Suppressor macrophage (primary cell): ENCODE data around the gene CPA4.
A peak's percentile ranks its signal among the peaks of the same experiment; 100 is the strongest.

Source experiments
- DNase-seq, 4 experiments: peaks; one replicate each; pipeline ENCODE4 v3.0.0-alpha.2; 2020 to 2022

CPA4 gene

DNA sequence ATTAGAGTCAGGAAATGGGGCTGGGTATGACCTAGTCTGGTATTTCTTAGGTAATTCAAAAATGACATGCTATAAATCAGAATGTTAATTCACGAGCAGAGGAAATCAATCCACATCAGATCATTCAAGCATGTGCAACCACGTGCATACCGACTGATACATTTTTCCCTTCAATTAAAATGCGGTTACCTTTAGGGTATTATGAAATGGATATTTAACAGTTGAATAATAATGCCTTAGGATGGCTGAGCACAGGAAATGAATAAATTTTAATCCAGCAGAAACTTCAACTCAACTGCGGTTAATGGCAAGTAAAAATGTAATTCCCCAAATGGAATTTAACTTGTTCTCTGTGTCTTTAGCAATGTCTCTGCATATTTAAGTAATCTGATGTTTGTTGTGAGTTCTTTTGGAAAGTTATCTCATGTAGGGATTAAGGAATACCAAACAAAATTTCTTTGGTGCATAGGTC lies 17.1 kb upstream of the CPA4 start:
- no peak for DNase-seq

GRCh38 chr7:130276796-130277762 lies 15.9 kb upstream of the CPA4 start:
- DNase-seq: no peak

DNA sequence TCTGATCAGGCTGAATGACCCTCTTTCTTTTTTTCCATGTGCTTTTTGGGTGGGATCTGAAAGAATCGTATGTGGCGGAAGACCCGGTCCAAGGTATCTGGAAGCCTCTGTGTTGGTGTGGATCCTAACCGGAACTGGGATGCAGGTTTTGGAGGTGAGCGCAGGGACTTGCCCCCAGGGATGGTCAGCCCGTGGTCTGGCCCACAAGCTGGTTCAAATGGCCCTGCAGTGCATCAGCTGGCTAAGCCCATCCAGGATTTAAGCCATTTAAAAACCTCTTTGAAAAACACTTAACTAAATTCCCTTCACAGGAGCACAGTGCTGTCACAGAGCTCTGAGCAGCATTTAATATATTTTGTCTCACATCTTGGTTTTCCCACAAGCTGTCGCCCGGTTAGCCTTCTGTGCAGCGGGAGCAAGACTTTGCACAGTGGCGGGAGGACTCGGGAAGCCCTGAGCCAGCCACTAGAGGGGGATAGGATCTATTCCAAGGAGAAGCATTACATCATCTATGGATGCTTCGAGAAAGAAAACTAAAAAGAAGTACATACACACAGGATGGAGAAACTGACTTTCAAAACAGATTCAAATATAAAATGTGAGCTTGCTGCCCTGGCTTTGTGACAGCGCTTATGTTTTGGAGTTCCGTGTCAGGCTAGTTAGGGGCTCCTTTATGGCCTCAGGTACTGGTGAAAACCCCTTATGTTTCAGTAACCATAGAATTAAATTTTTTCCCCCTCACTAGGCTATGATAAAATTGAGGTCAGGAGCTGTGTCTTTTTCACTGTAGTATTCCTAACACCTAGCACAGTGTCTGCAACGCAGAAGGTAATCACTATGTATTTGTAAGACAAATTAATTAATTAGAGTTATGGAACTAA lies 15.0 kb upstream of the CPA4 start:
- DNase-seq: peak in 3 of 4 experiments; percentile 8 to 46 (median 18)

GRCh38 chr7:130278860-130279259 lies 14.1 kb upstream of the CPA4 start:
- DNase-seq: no peak

DNA sequence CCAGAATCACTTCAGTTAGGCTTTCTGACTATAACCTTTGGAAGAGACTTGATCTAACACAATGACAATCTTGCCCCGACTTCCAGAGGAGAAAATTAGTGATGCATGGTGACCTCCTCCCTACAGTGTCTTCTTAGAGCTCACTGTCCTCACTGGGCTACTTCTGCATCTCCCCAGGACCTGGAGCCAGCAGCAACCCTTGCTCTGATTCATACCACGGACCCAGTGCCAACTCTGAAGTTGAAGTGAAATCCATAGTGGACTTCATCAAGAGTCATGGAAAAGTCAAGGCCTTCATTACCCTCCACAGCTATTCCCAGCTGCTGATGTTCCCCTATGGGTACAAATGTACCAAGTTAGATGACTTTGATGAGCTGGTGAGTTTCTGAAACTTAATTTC lies 13.7 kb upstream of the CPA4 start:
- DNase-seq: no peak

- DNase-seq: peak in 2 of 4 experiments; percentile 3 to 8
Observed at GRCh38 chr7:130279906-130280305, 13.1 kb upstream of the CPA4 start.

DNA sequence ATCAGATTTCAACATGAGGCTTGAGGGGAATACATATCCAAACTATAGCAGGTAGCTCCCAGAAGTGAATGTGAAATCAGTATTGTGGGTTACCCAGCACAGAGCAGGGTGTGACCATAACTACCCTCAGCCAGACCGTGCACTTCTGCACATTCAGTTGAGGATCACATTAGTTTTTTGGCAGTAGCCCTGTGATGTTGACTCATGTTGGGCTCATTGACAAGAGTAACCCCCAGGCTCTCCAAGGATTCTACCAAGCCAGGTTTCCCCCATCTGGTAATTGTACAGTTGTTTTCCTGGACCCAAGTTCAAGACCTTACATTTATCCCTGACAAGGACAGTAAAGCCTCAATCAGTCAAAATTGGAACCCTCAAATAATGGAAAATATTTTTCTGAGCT lies 11.7 kb upstream of the CPA4 start:
- DNase-seq: no peak

DNA sequence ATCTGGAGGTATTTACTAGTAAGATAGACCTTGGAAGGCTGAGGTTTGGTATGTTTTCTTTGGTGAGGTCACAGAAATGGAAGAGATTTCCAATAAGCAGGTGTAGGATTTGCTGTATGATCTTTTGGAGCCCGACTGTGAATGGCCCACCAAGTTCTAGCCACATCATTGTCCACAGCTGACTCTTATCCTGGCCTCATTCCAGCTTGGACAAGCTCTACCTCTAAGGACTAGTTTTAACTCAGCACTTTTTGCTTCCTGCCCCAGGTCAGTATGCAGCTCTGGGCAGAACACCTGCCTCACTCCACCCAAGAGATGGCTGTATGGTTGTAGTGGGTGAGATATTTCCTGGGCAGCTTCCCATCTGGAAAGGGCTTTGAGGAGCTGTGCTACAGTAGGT lies 6.1 kb upstream of the CPA4 start:
- DNase-seq: no peak

DNA sequence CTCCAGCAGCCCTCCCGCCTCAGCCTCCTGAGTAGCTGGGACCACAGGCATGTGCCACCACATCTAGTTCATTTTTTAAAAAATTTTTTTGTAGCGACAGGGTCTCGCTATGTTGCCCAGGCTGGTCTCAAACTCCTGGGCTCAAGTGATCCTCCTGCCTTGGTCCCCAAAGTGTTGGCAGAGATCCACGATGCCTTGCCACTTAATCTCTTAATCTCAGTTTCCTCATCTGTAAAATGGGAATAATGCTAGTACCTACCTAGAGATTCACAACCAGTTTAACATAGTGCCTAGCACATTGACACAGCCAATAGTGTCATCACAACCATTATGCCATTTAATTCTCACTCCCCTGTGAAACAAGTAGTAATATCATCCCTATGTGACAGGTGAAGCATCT lies 4.8 kb upstream of the CPA4 start:
- DNase-seq: no peak

DNA sequence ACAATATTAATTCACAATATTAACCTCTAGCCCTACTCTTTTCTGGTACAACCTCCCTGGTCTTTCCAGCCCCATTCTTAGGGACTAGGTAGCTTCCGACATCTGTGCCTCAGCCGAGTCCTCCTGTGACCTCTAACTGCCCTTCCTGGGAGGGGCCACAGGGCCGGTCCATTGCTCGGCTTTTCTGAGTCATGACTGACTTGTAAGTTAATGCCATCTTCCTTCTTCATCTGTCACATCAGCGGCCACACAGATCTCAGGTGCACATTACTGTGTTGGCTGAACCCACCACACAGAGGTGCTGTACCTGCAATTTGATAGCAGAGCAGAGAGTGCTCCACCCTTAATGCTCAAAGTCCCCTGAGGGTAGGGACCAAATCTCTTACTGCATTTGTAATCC lies 4.1 kb upstream of the CPA4 start:
- no peak for DNase-seq

DNA sequence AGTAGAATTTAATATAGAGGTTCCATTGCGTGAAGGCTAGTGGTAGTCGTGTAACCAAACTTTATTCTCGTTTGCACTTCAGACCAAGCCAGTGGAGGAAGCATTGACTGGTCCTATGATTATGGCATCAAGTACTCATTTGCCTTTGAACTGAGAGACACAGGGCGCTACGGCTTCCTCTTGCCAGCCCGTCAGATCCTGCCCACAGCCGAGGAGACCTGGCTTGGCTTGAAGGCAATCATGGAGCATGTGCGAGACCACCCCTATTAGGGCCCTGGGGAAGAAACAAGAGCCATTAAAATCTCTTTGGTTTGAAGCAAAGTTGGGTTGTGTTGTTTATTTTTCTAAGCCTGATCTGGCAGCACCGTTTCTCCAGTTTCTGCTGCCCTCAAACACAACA lies 3.5 kb upstream of the CPA4 start:
- no peak for DNase-seq

DNA sequence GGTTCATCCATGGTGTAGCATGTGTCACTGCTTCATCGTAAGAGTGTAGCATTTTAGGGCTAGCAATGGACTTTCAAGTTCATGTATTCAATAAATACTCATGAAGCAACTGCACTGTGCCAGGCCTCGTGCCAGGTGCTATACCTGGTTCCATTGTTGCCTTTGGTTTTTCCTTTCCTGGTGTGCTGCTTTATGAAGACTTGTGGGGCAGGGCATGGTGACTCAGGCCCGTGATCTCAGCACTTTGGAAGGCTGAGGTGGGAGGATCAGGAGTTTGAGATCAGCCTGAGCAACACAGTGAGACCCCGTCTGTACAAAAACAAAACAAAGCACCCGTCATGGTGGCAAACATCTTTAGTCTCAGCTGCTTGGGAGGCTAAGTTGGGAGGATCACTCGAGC lies 2.2 kb upstream of the CPA4 start:
- no peak for DNase-seq

GRCh38 chr7:130293521-130293920 lies 560 bp downstream of the CPA4 start:
- DNase-seq: no peak

DNA sequence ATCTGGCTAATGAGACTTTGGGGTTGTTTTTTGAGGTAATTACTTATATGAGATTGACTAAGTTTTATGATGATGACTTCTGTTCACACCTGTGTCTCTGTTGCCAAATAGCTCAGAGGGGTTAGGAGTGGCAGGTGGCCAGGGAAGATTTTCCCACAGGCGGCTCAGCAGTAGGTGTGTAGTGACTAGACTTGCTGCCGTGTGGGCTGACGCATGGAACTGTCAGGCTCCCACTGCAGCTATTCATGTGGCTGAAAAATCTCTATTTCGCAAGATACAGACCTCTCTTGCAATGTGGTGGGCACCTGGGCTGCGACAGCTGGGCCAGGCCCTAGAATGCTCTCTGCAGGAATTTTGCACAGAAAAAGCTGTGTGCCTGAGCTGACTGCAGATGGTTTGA lies 1.4 kb downstream of the CPA4 start:
- no peak for DNase-seq

DNA sequence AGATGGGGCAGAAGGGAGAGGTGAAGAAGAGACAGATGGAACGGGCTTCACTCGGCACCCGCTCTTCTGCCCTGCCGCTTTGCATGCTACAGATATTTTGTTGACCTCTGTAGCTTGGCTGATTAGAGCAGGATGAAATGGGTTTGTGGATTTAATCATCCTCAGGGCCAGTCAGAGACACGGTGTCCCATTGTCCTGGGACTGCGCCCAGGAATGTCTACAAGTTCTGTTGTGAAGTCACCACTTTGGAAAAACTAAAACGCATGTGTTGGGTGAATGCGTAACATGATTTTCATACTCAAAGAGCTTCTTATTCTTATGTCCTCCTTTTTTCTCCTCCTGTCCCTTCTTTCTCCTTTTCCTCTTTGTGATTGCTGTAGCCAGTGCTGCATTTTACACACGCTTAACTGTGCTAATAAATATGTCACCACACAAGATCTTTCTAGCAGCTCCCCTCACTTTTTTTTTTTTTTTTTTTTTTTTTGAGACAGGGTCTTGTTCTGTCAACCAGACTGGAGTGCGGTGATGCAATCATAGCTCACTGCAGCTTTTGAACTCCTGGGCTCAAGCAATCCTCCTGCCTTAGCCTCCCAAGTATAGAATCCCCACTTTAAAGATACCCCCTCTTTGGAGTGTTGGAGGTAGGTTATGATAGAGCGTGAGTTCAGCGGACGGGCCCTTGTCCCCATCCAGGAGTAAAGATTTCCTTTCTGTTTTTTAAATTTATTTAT lies 3.4 kb downstream of the CPA4 start:
- DNase-seq: no peak

DNA sequence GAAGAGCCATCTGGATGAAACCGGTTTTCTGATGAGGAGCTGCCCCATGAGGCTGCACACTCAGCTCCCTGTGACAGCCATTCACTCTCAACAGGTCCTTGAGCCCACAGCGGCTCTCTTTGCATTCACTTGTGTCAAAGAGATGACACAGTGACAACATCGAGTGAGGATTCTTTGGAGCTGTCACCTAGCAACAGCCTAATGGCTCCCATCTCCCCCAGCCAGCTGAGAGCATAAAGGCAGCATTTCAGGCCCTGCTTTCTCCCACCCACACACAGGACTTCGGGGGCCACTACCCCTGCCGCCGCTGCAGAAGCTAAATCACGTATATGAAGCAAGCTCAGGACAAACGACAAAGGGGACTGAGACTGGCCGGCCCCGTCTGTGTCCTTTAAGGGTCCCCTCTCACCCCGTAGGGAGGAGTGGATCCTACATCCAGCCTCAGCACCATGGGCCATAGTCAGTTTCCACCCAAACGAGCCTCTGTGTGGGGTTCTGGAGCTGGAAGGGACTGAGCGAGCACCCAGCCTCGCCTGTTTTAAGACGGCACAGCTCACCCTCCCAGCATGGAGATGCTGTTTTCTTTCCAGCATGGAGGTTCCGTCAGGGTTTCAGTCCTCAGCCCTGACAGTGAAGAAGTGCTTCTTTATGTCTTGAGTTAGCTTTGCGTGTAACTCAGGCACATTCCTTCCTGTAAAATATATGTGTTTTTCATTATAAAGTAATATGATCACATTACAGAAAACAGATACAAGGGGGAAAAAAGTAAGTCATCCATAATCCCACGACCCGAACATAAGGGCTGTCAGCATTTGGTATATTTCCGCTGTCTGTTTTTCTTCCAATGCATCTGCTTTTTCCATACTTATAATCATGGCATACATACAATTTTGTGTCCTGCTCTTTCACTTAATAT lies 4.9 kb downstream of the CPA4 start:
- DNase-seq: no peak

- DNase-seq: no peak
Observed at GRCh38 chr7:130298544-130299326, 5.8 kb downstream of the CPA4 start.

GRCh38 chr7:130299866-130300265 lies 6.9 kb downstream of the CPA4 start:
- no peak for DNase-seq

GRCh38 chr7:130301501-130302020 lies 8.6 kb downstream of the CPA4 start:
- DNase-seq: no peak

DNA sequence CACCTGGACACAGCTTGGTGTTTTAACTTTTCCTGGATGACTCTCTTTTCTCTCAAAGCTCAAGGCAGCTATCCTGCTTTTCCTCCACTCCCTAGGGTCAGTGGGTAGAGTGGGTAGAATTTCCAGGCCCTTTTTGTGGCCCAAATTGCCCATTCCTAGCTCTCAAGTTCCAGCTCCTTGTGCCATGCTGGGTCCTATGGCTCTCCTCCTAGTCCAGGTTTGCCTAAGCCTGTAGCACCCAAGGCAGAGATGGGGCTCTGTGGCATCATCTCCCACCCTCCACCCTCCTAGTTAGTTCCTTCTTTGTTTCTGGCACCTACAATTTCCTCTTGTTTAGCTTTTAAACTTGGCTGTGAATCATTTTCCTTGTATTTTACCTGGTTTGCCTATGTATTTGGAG lies 9.7 kb downstream of the CPA4 start:
- DNase-seq: no peak

DNA sequence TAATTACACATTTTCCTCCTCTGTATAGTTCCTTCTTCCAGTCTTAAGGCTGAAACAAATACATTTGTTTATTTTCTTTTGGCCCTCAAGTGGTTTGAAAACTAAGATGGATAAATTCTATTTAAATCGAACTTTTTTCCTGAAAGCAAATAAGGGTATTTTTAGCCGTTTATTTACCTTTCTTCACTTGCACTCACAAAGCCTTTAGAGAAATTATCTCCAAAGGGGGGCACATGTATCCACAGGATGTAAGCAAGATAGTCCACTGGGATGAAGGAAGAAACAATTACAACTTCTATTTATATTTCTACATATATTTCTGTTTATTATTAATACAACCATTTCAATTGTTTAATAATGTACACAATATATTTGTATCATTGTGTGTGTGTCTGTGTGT lies 10.2 kb downstream of the CPA4 start:
- no peak for DNase-seq
